B cell (primary cell): ENCODE results near the gene ST8SIA5. TPM values are rescaled to one million over a fixed set of nuclear protein-coding genes. Genes with fewer than 3 reads are reported as not detected.
A peak's percentile ranks its signal among the peaks of the same experiment; 100 is the strongest.

Source experiments
- ATAC-seq: fragments of 200-7000 bp; cut with Tn5 transposase; one replicate; pipeline ENCODE4 v1.10.0; 2021; ENCODE audit warnings: low read depth, mild to moderate bottlenecking, moderate number of reproducible peaks, moderate library complexity
- CTCF ChIA-PET: fragments of 350-600 bp; sonication (Branson Sonifier 250); formaldehyde crosslinking; loops from one replicate; lab custom pipeline; 2021; ENCODE audit warnings: antibody characterized with exemption, inconsistent platforms; lab: Charles Lee
- POLR2A ChIA-PET: fragments of 350-600 bp; sonication (Branson Sonifier 250); formaldehyde crosslinking; loops from one replicate; lab custom pipeline; 2021; ENCODE audit warnings: antibody characterized with exemption; lab: Charles Lee
- DNase-seq: peaks from one replicate; pipeline ENCODE4 v3.0.0; 2013
- H2AFZ ChIP-seq: 2 replicates; pipeline ENCODE4 v1.6.1; 2012; ENCODE audit warnings: mild to moderate bottlenecking, low read depth, low read length; ENCODE audit not compliant: insufficient read depth, poor library complexity, severe bottlenecking
- H3K27ac ChIP-seq, 2 donors: 1 replicate in 1 of 2; 2 replicates in 1 of 2; pipeline ENCODE4 v1.5.1; 2012 to 2013; ENCODE audit warnings: low read length in 2 of 2, mild to moderate bottlenecking in 2 of 2, moderate library complexity in 1 of 2
- H3K27me3 ChIP-seq, 4 experiments: fragments of 200-600 bp in 1 of 4; sonication (generic) in 1 of 4; replicated peaks in 1 of 4; 1 replicate in 2 of 4; 2 replicates in 2 of 4; pipeline versions ENCODE4 v1.6.1 to v1.7.0; 2013 to 2016; ENCODE audit warnings: low read length in 3 of 4, mild to moderate bottlenecking in 2 of 4, mixed read lengths in 1 of 4, moderate library complexity in 1 of 4; ENCODE audit not compliant: insufficient read depth in 4 of 4, control insufficient read depth in 3 of 4; ENCODE audit errors: control extremely low read depth in 1 of 4
- H3K36me3 ChIP-seq, 2 experiments: replicated peaks in 1 of 2; 1 replicate in 1 of 2; 2 replicates in 1 of 2; pipeline versions ENCODE4 v1.6.1 to v1.7.1; 2013; ENCODE audit warnings: low read length in 1 of 2; ENCODE audit not compliant: insufficient read depth in 2 of 2, control insufficient read depth in 1 of 2; ENCODE audit errors: control extremely low read depth in 1 of 2, extremely low read depth in 1 of 2
- H3K4me1 ChIP-seq, 2 donors: fragments of 200-600 bp in 1 of 2; sonication (generic) in 1 of 2; 1 replicate in 1 of 2; 2 replicates in 1 of 2; pipeline versions ENCODE4 v1.5.1 to v1.6.1; 2013 to 2017; ENCODE audit warnings: low read length in 2 of 2; ENCODE audit not compliant: control insufficient read depth in 2 of 2, insufficient read depth in 2 of 2
- H3K4me2 ChIP-seq: replicated peaks from 2 replicates; pipeline ENCODE3; 2012; ENCODE audit warnings: mild to moderate bottlenecking, low read depth, low read length; ENCODE audit not compliant: poor library complexity, severe bottlenecking
- H3K4me3 ChIP-seq, 5 experiments: fragments of 200-600 bp in 1 of 5; sonication (generic) in 1 of 5; 1 replicate in 3 of 5; 2 replicates in 2 of 5; pipeline versions ENCODE4 v1.5.1 to v1.7.0; 2011 to 2016; ENCODE audit warnings: low read length in 4 of 5, mild to moderate bottlenecking in 4 of 5, low read depth in 2 of 5, control low read depth in 1 of 5, moderate library complexity in 1 of 5; ENCODE audit not compliant: insufficient read depth in 1 of 5; ENCODE audit errors: control extremely low read depth in 1 of 5, extremely low read depth in 1 of 5
- H3K79me2 ChIP-seq: fragments of 200-600 bp; sonication (generic); one replicate; pipeline ENCODE4 v1.6.0; 2016; ENCODE audit warnings: low read length; ENCODE audit not compliant: control insufficient read depth, insufficient read depth
- H3K9ac ChIP-seq: fragments of 200-600 bp; sonication (generic); 2 replicates; pipeline ENCODE4 v1.6.1; 2017; ENCODE audit warnings: mild to moderate bottlenecking, low read length, moderate library complexity
- H3K9me3 ChIP-seq, 3 donors: one replicate each; pipeline versions ENCODE4 v1.6.1 to v1.7.1; 2013; ENCODE audit warnings: low read length in 2 of 3; ENCODE audit not compliant: control insufficient read depth in 2 of 3, insufficient read depth in 1 of 3; ENCODE audit errors: control extremely low read depth in 1 of 3
- H4K20me1 ChIP-seq: 2 replicates; pipeline ENCODE4 v1.6.0; 2012; ENCODE audit warnings: mild to moderate bottlenecking, low read length; ENCODE audit not compliant: insufficient read depth, control insufficient read depth, poor library complexity, severe bottlenecking
- H3K27ac Mint-ChIP-seq: one replicate; pipeline ENCODE4 v1.8.0; 2021; ENCODE audit warnings: mixed read lengths
- H3K27me3 Mint-ChIP-seq: one replicate; pipeline ENCODE4 v1.8.0; 2021; ENCODE audit warnings: mixed read lengths
- H3K4me1 Mint-ChIP-seq: one replicate; pipeline ENCODE4 v1.8.0; 2021; ENCODE audit warnings: mixed read lengths
- H3K4me3 Mint-ChIP-seq: one replicate; pipeline ENCODE4 v1.8.0; 2021; ENCODE audit warnings: mixed read lengths
- H3K9me3 Mint-ChIP-seq: one replicate; pipeline ENCODE4 v1.8.0; 2022; ENCODE audit warnings: mixed read lengths; ENCODE audit not compliant: insufficient read depth
- EZH2 ChIP-seq: IDR thresholded peaks from 2 replicates; pipeline ENCODE4 v1.6.1; 2012; ENCODE audit warnings: borderline replicate concordance, low read depth, mild to moderate bottlenecking, moderate library complexity, low read length; ENCODE audit not compliant: insufficient read depth, poor library complexity, severe bottlenecking
- WGBS: methylation state at CpG from one replicate; pipeline ENCODE4 v1.1.5; 2013; ENCODE audit warnings: missing lambda C conversion rate; ENCODE audit not compliant: insufficient coverage; 5-methylcytosine and 5-hydroxymethylcytosine counted together
- intact Hi-C: fragments of 100-400 bp; cut with micrococcal nuclease; formaldehyde crosslinking; loops from one replicate; pipeline ENCODE4 v1.10.0; 2022
- polyA plus RNA-seq: library from polyadenylated mRNA; depleted of rRNA; stranded (reverse); fragments of >200 nt; gene quantifications from 2 replicates; pipeline ENCODE4 v1.2.3, GENCODE V29; 2012
- total RNA-seq, 2 donors: library from RNA; stranded (reverse); fragments of 120-200 nt in 1 of 2; gene quantifications; 1 replicate in 1 of 2; 2 replicates in 1 of 2; pipeline versions ENCODE4 v1.2.3 to v1.2.4, GENCODE V29; 2013 to 2022
- TF ChIP-seq, protein P1 (sequence below): fragments of 200-600 bp; IDR thresholded peaks from one replicate; pipeline ENCODE4 v1.8.0; 2022; ENCODE audit warnings: antibody characterized with exemption, mild to moderate bottlenecking

ST8SIA5 gene
- total and polyA plus RNA-seq, 2 donors (not counting 1 experiment from before 2014, with no cell fraction given): not detected

GRCh38 chr18:46657115-46657955 is 99.5 kb downstream of the ST8SIA5 start, which contains the start of gene LOXHD1:
LOXHD1 (minus strand) TSS chr18:46657220; CDS start chr18:46657033, 187 bp downstream.
- Mint-ChIP-seq H3K4me1 (no peaks in the 10 kb centered on the region), H3K9me3 (no peaks in the 10 kb centered on the region), H3K4me3 (no peak within 1 kb of the TSS), H3K27me3 (peaks cover 5% of the 10 kb centered on the region), H3K27ac (no peak within 1 kb of the TSS)
- H3K9ac ChIP-seq: no peak within 1 kb of the TSS
- no peak within 1 kb of the TSS for H3K4me3 ChIP-seq
- DNase-seq (peak; percentile 17), ATAC-seq (no peak)
- H3K4me2 ChIP-seq: no peak within 1 kb of the TSS
- H3K36me3 ChIP-seq: no peaks in the 10 kb centered on the region
- WGBS: 83% methylated on average over 25 of the region's 25 CpGs
- peak within 1 kb of the TSS; percentile 12 for H2AFZ ChIP-seq
- intact Hi-C loops: no loop called here
- no peaks in the 10 kb centered on the region for H3K9me3 ChIP-seq
- no peaks in the 10 kb centered on the region for H4K20me1 ChIP-seq
- no peaks in the 10 kb centered on the region for H3K4me1 ChIP-seq
- H3K27me3 ChIP-seq: peaks cover 0 to 8% (median 0%) of the 10 kb centered on the region in 4 experiments
- H3K27ac ChIP-seq: no peak within 1 kb of the TSS
- ChIA-PET CTCF (interaction anchor here (0.5 to 6.4 kb wide), 34 partner anchors 10 to 774 kb away, joined by 3 to 228 read pairs (median 4); partner anchors contain the start of genes KATNAL2 and PIAS2), POLR2A (no interaction called here)
- H3K79me2 ChIP-seq: no peaks in the 10 kb centered on the region
- TF ChIP-seq, protein P1, sequence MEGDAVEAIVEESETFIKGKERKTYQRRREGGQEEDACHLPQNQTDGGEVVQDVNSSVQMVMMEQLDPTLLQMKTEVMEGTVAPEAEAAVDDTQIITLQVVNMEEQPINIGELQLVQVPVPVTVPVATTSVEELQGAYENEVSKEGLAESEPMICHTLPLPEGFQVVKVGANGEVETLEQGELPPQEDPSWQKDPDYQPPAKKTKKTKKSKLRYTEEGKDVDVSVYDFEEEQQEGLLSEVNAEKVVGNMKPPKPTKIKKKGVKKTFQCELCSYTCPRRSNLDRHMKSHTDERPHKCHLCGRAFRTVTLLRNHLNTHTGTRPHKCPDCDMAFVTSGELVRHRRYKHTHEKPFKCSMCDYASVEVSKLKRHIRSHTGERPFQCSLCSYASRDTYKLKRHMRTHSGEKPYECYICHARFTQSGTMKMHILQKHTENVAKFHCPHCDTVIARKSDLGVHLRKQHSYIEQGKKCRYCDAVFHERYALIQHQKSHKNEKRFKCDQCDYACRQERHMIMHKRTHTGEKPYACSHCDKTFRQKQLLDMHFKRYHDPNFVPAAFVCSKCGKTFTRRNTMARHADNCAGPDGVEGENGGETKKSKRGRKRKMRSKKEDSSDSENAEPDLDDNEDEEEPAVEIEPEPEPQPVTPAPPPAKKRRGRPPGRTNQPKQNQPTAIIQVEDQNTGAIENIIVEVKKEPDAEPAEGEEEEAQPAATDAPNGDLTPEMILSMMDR: no peak
- TF ChIP-seq EZH2: no peak
